ENCODE measurements around the gene CRABP2. TPM values are rescaled to one million over a fixed set of nuclear protein-coding genes. Genes with fewer than 3 reads are reported as not detected.

The CRABP2 gene
- total and polyA plus RNA-seq, 2 of the 13 experiments (the other 11 are each of a cell fraction or from before 2014, with no cell fraction given) = 0.40 to 0.60 TPM

DNA sequence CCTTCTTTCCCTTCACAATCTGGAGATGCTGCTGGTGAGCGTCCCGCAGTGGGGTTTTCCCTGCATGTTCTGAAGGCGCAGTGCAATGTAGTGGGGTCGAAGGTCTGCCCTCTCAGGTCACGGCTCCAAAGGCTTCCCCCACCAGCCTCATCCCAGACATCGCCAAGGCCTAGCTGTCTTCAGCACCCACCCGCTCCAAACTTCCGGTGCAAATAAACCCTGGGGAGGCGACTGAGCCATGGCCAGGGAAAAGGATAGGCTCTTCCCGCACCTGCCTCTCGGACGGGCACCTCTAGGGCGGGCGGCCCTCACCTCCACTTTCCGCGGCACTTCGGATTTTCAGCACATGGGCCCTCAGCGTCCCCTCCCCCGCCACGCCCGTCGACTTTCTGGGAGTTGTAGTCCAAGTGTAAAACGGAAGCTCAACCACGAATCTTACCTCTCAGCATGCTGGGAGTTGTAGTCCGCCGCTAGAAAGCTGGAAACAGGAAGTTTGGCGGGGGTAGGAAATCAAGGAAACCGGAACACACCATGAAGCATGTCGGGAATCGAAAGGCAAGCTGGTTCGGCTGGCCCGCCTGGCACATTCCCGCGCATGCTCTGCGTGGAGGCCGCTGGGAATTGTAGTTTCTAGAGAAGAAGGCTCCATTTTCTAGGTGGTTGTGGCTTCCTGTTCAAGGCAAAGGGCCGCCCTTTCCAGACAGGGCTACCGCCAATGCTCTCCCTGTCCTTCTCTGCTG lies 35.5 kb upstream of the CRABP2 start, which contains the start of gene MRPL24 (continued):
- TF ChIP-seq HNRNPUL1 (IDR thresholded peaks at IDR 0.05; ENCODE audit: low read depth, low read length) = no peak
- TF ChIP-seq SMYD3 (CRISPR knock-in tag; IDR thresholded peaks at IDR 0.05) = peak; percentile 84
- TF ChIP-seq CBX5 (CRISPR knock-in tag; IDR thresholded peaks at IDR 0.05; ENCODE audit: borderline replicate concordance) = peak; percentile 69
- TF ChIP-seq MAFK (conservative IDR thresholded peaks at IDR 0.05 in 1 of 2, IDR thresholded peaks at IDR 0.05 in 1 of 2; ENCODE audit: low read length in 2 of 2) = no peak
- TF ChIP-seq ZNF121 (CRISPR knock-in tag; IDR thresholded peaks at IDR 0.05) = no peak; the same call in 1 of the 2 replicates
- peak; percentile 76 for TF ChIP-seq CHD2 (IDR thresholded peaks at IDR 0.05; ENCODE audit: low read depth, low read length)
- TF ChIP-seq ZNF354B (CRISPR knock-in tag; IDR thresholded peaks at IDR 0.05) = no peak
- TF ChIP-seq, protein P1, sequence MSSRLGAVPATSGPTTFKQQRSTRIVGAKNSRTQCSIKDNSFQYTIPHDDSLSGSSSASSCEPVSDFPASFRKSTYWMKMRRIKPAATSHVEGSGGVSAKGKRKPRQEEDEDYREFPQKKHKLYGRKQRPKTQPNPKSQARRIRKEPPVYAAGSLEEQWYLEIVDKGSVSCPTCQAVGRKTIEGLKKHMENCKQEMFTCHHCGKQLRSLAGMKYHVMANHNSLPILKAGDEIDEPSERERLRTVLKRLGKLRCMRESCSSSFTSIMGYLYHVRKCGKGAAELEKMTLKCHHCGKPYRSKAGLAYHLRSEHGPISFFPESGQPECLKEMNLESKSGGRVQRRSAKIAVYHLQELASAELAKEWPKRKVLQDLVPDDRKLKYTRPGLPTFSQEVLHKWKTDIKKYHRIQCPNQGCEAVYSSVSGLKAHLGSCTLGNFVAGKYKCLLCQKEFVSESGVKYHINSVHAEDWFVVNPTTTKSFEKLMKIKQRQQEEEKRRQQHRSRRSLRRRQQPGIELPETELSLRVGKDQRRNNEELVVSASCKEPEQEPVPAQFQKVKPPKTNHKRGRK (CRISPR knock-in tag; IDR thresholded peaks at IDR 0.05) = no peak
- no peak for TF ChIP-seq GPN1 (CRISPR knock-in tag; IDR thresholded peaks at IDR 0.05; ENCODE audit: borderline replicate concordance)
- TF ChIP-seq CCDC6 (CRISPR knock-in tag; IDR thresholded peaks at IDR 0.05) = 0 out of 2 replicates have a peak, but pooled peaks have one; percentile 56
- TF ChIP-seq ZNF431 (CRISPR knock-in tag; IDR thresholded peaks at IDR 0.05; ENCODE audit: borderline replicate concordance, low read depth) = no peak
- TF ChIP-seq NR1H2 (CRISPR knock-in tag; IDR thresholded peaks at IDR 0.05; ENCODE audit: borderline replicate concordance, low read depth) = no peak
- peak; percentile 67 for TF ChIP-seq MED1 (CRISPR knock-in tag; IDR thresholded peaks at IDR 0.05)
- TF ChIP-seq PAWR (CRISPR knock-in tag; IDR thresholded peaks at IDR 0.05; ENCODE audit: borderline replicate concordance) = 0 out of 2 replicates have a peak, but pooled peaks have one; percentile 30
- no peak for TF ChIP-seq TBL1XR1 (IDR thresholded peaks at IDR 0.05; ENCODE audit: borderline replicate concordance, low read length, partially characterized antibody)
- TF ChIP-seq MATR3 (CRISPR knock-in tag; IDR thresholded peaks at IDR 0.05) = no peak
- TF ChIP-seq, protein P2, sequence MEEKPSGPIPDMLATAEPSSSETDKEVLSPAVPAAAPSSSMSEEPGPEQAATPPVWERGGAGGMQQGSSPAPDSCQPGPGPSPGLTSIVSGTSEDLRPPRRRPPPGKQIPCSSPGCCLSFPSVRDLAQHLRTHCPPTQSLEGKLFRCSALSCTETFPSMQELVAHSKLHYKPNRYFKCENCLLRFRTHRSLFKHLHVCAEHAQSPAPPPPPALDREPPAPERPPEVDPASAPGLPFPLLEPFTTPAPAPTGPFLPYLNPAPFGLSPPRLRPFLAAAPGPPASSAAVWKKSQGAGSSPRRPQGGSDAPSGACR (CRISPR knock-in tag; IDR thresholded peaks at IDR 0.05) = no peak; the same call in 1 of the 2 replicates
- peak; percentile 79; the same call in 1 of the 2 replicates for TF ChIP-seq ZNF558 (CRISPR knock-in tag; IDR thresholded peaks at IDR 0.05; ENCODE audit: borderline replicate concordance)
- TF ChIP-seq ZBTB7B (CRISPR knock-in tag; IDR thresholded peaks at IDR 0.05) = 0 out of 2 replicates have a peak, but pooled peaks have one; percentile 15
- TF ChIP-seq, protein P3, sequence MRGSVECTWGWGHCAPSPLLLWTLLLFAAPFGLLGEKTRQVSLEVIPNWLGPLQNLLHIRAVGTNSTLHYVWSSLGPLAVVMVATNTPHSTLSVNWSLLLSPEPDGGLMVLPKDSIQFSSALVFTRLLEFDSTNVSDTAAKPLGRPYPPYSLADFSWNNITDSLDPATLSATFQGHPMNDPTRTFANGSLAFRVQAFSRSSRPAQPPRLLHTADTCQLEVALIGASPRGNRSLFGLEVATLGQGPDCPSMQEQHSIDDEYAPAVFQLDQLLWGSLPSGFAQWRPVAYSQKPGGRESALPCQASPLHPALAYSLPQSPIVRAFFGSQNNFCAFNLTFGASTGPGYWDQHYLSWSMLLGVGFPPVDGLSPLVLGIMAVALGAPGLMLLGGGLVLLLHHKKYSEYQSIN (CRISPR knock-in tag; IDR thresholded peaks at IDR 0.05; ENCODE audit: borderline replicate concordance) = no peak
- no peak for TF ChIP-seq NFRKB (IDR thresholded peaks at IDR 0.05)
- TF ChIP-seq ZNF382 (CRISPR knock-in tag; IDR thresholded peaks at IDR 0.05; ENCODE audit: borderline replicate concordance) = no peak
- TF ChIP-seq, protein P4, sequence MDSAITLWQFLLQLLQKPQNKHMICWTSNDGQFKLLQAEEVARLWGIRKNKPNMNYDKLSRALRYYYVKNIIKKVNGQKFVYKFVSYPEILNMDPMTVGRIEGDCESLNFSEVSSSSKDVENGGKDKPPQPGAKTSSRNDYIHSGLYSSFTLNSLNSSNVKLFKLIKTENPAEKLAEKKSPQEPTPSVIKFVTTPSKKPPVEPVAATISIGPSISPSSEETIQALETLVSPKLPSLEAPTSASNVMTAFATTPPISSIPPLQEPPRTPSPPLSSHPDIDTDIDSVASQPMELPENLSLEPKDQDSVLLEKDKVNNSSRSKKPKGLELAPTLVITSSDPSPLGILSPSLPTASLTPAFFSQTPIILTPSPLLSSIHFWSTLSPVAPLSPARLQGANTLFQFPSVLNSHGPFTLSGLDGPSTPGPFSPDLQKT (CRISPR knock-in tag; IDR thresholded peaks at IDR 0.05; ENCODE audit: borderline replicate concordance) = peak; percentile 28; the same call in 1 of the 2 replicates
- no peak for TF ChIP-seq KLF6 (CRISPR knock-in tag; IDR thresholded peaks at IDR 0.05)
